Globus pallidus (tissue), 1 donor: Measurements from ENCODE around the gene SIGLEC9.
"Not testable (repeated sequence)": the region's sequence is repeated elsewhere in the genome, so short reads cannot be mapped to it uniquely, and the experiment has no call there.

Experiments used
- DNase-seq: peaks from one replicate; pipeline ENCODE4 v3.0.0-alpha.2; 2015; ENCODE audit warnings: low spot score

SIGLEC9 gene

DNA sequence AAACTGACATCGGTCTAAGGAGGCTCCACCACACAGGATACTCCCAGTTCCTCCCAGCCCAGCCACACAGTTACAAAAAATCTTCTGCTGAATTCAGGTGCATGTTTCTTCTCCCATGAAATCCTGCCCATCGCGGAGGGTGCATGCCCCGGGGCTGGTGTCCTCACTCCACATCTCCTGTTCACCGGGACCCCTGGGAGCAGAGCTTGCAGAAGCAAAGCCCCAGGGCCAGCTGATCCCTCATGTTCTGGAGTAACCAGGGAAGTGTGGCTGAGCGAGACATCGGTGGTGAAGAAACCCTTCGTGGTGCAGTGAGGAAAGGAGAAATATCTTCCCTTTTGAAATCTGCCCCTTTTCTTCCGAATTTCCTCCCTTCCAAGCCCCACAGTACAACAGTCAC is 904 bp upstream of the SIGLEC9 start:
- no peak for DNase-seq

- DNase-seq, result no peak
Observed at GRCh38 chr19:51124216-51124615, 490 bp upstream of the SIGLEC9 start.

- no peak for DNase-seq
Observed at GRCh38 chr19:51125421-51126075, 842 bp downstream of the SIGLEC9 start.

DNA sequence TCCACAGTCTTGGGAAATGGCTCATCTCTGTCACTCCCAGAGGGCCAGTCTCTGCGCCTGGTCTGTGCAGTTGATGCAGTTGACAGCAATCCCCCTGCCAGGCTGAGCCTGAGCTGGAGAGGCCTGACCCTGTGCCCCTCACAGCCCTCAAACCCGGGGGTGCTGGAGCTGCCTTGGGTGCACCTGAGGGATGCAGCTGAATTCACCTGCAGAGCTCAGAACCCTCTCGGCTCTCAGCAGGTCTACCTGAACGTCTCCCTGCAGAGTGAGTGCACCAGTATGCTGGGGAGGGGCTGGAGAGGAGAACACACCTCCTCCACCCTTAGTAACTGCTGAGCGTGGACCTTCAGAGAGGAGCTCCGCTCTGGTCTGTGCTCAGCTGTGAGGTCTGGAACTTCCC is 2.3 kb downstream of the SIGLEC9 start:
- no peak for DNase-seq

DNA sequence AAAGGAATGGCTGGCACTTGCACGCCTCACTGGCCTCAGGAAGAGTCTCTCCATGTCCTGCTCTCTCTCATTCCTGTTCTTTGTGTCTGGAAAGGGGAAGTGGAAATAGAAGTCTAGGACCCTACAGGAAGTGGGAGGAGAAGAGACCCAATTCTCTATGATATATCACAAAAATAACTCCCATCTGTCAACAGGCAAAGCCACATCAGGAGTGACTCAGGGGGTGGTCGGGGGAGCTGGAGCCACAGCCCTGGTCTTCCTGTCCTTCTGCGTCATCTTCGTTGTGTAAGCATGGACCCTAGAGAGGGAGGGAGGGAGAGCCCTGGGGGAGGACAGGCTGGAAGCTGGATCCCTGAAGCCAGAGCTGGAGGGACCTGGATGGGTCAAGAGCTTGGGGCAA is 3.0 kb downstream of the SIGLEC9 start:
- peak; percentile 15 for DNase-seq

GRCh38 chr19:51128227-51128626 is 3.5 kb downstream of the SIGLEC9 start:
- DNase-seq, result no peak

DNA sequence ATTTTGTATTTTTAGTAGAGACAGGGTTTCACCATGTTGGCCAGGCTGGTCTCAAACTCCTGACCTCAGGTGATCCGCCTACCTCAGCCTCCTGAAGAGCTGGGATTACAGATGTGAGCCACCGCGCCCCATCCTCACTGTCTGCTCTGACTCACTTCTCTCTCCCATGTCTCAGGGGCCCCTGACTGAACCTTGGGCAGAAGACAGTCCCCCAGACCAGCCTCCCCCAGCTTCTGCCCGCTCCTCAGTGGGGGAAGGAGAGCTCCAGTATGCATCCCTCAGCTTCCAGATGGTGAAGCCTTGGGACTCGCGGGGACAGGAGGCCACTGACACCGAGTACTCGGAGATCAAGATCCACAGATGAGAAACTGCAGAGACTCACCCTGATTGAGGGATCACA is 5.0 kb downstream of the SIGLEC9 start:
- no peak for DNase-seq

GRCh38 chr19:51131780-51132680 is 7.3 kb downstream of the SIGLEC9 start:
- DNase-seq, result peak; percentile 17

- DNase-seq, result no peak
Observed at GRCh38 chr19:51135004-51135403, 10.3 kb downstream of the SIGLEC9 start.

GRCh38 chr19:51135986-51136762 is 11.5 kb downstream of the SIGLEC9 start:
- DNase-seq, result no peak

- DNase-seq, result peak; percentile 25
Observed at GRCh38 chr19:51136851-51137551, 12.3 kb downstream of the SIGLEC9 start.

GRCh38 chr19:51137792-51138425 is 13.2 kb downstream of the SIGLEC9 start:
- DNase-seq, result no peak

DNA sequence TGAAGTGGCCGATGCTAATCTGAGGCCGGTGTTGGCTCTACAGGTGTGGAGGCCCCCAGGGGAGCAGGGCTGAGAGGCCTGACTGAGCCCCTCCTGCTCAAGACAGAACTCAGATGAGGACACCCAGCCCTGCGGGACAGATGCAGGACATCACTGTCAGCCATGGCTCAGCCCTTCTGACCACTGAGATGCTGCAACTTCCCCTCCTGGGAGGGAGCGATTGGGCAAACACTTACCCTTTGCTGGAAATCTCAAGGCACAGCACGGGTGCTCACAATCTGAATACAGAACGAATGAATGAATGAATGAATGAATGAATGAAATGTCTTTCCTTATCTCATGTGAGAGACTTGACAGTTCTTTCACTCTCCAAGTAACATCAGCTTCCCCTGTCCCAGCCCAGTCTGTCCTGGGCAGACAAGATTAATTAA is 13.9 kb downstream of the SIGLEC9 start:
- DNase-seq, result peak; percentile 18

- DNase-seq, result peak; percentile 52
Observed at GRCh38 chr19:51139299-51140014, 14.8 kb downstream of the SIGLEC9 start.

- no peak for DNase-seq
Observed at GRCh38 chr19:51140441-51140840, 15.7 kb downstream of the SIGLEC9 start.

GRCh38 chr19:51141181-51141580 is 16.5 kb downstream of the SIGLEC9 start:
- DNase-seq, result no peak

DNA sequence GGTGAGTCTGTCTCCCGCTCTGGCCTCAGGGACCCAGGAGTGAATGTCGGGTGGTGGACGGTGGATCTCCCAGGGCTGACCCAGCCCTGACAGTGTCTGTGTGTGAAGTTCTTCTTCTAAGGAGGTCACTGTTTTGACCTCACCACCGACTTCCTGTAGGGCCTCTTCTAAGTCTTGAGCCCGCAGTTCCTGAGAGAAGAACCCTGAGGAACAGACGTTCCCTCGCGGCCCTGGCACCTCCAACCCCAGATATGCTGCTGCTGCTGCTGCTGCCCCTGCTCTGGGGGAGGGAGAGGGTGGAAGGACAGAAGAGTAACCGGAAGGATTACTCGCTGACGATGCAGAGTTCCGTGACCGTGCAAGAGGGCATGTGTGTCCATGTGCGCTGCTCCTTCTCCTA is 17.4 kb downstream of the SIGLEC9 start, which contains the start of gene SIGLEC7:
Gene SIGLEC7, plus strand, starts transcription at position 183 of the 400 bp plus-strand sequence. Its CDS starts 69 bp downstream, at position 252.
- peak; percentile 19 for DNase-seq

GRCh38 chr19:51142809-51143475 is 18.2 kb downstream of the SIGLEC9 start:
- DNase-seq, result not testable (repeated sequence)

- no peak for DNase-seq
Observed at GRCh38 chr19:51143486-51143885, 18.8 kb downstream of the SIGLEC9 start.

GRCh38 chr19:51144482-51145045 is 19.9 kb downstream of the SIGLEC9 start:
- DNase-seq, result no peak
